ENCODE results near the gene KLHL17.

KLHL17 gene

GRCh38 chr1:979744-980072 is 19.3 kb downstream of the KLHL17 start:
- TF ChIP-seq CTCF (IDR thresholded peaks at IDR 0.05), result no peak
- Histone ChIP-seq H3K4me3 (no peak overlapping the region), H3K9me3 (no peaks in the 10 kb centered on the region), H3K27ac (no peak overlapping the region), H3K27me3 (peaks cover 0 to 17% of the 10 kb centered on the region in 2 donors), H3K4me1 (peaks cover 0 to 33% (median 29%) of the 10 kb centered on the region in 4 donors), H3K36me3 (no peaks in the 10 kb centered on the region)
- intact Hi-C loops (cut with DNase I; ENCODE audit: low total_unique reads), result no loop called here
- no peak for DNase-seq

GRCh38 chr1:980137-980571 is 19.8 kb downstream of the KLHL17 start:
- no peak for DNase-seq
- Histone ChIP-seq H3K9me3 (no peaks in the 10 kb centered on the region), H3K27ac (no peak overlapping the region), H3K27me3 (peaks cover 0 to 13% of the 10 kb centered on the region in 2 donors), H3K36me3 (no peaks in the 10 kb centered on the region), H3K4me1 (peaks cover 0 to 33% (median 29%) of the 10 kb centered on the region in 4 donors), H3K4me3 (no peak overlapping the region)
- intact Hi-C loops (cut with DNase I; ENCODE audit: low total_unique reads), result no loop called here
- TF ChIP-seq CTCF (IDR thresholded peaks at IDR 0.05), result no peak

- H3K36me3 ChIP-seq, result no peaks in the 10 kb centered on the region
- TF ChIP-seq CTCF (IDR thresholded peaks at IDR 0.05), result no peak
- peaks cover 0 to 33% (median 26%) of the 10 kb centered on the region in 4 donors for H3K4me1 ChIP-seq
- DNase-seq, result no peak
- peaks cover 0 to 6% of the 10 kb centered on the region in 2 donors for H3K27me3 ChIP-seq
- no peak overlapping the region for H3K4me3 ChIP-seq
- H3K27ac ChIP-seq, result peak overlapping the region in 1 of 2 donors; percentile 57
- no peaks in the 10 kb centered on the region for H3K9me3 ChIP-seq
- intact Hi-C loops (cut with DNase I; ENCODE audit: low total_unique reads), result no loop called here
Observed at GRCh38 chr1:980602-981395, 20.4 kb downstream of the KLHL17 start.

- H3K36me3 ChIP-seq, result no peaks in the 10 kb centered on the region
- peak overlapping the region; percentile 28 to 57 for H3K27ac ChIP-seq
- H3K9me3 ChIP-seq, result no peaks in the 10 kb centered on the region
- intact Hi-C loops (cut with DNase I; ENCODE audit: low total_unique reads), result no loop called here
- DNase-seq, result no peak
- TF ChIP-seq CTCF (IDR thresholded peaks at IDR 0.05), result no peak
- H3K4me3 ChIP-seq, result no peak overlapping the region
- peaks cover 0 to 27% (median 19%) of the 10 kb centered on the region in 4 donors for H3K4me1 ChIP-seq
- peaks cover 0 to 2% of the 10 kb centered on the region in 2 donors for H3K27me3 ChIP-seq
Observed at GRCh38 chr1:981491-981954, 21.1 kb downstream of the KLHL17 start.

- intact Hi-C loops (cut with DNase I; ENCODE audit: low total_unique reads), result no loop called here
- Histone ChIP-seq H3K27me3 (peaks cover 0 to 2% of the 10 kb centered on the region in 2 donors), H3K9me3 (no peaks in the 10 kb centered on the region), H3K36me3 (no peaks in the 10 kb centered on the region), H3K4me1 (peaks cover 0 to 27% (median 19%) of the 10 kb centered on the region in 4 donors), H3K4me3 (no peak within 1 kb of the TSS), H3K27ac (peak within 1 kb of the TSS; percentile 28 to 57)
- TF ChIP-seq CTCF (IDR thresholded peaks at IDR 0.05), result no peak
- peak in 1 of 2 donors; percentile 87 for DNase-seq
Observed at GRCh38 chr1:981955-982558, 21.7 kb downstream of the KLHL17 start, which contains the start of gene PERM1. PERM1 (minus strand) TSS chr1:982093; CDS start chr1:981029, 1,064 bp downstream.

Data from tibial artery (tissue), 4 donors.